KOPT-K1 (cell line): ENCODE measurements around the gene KLC3.

ENCODE experiments used
- H3K27ac ChIP-seq: fragments of 200-600 bp; sonication (generic); 2 replicates; pipeline ENCODE4 v1.5.1; 2016; ENCODE audit warnings: antibody characterized with exemption, mild to moderate bottlenecking, low read depth, low read length; ENCODE audit not compliant: poor library complexity, severe bottlenecking
- H3K36me3 ChIP-seq: fragments of 200-600 bp; sonication (generic); 2 replicates; pipeline ENCODE4 v1.5.1; 2017; ENCODE audit warnings: antibody characterized with exemption, mild to moderate bottlenecking, low read length, moderate library complexity; ENCODE audit not compliant: insufficient read depth
- H3K9me3 ChIP-seq: fragments of 200-600 bp; sonication (generic); 2 replicates; pipeline ENCODE4 v1.5.1; 2017; ENCODE audit warnings: antibody characterized with exemption, low read length, mild to moderate bottlenecking; ENCODE audit not compliant: insufficient read depth, poor library complexity, severe bottlenecking

The KLC3 gene

GRCh38 chr19:45364696-45365095 lies 24.1 kb downstream of the KLC3 start:
- no peaks in the 10 kb centered on the region for H3K9me3 ChIP-seq
- H3K27ac ChIP-seq = no peak overlapping the region
- H3K36me3 ChIP-seq = peaks cover 41% of the 10 kb centered on the region

- no peaks in the 10 kb centered on the region for H3K9me3 ChIP-seq
- no peak overlapping the region for H3K27ac ChIP-seq
- peaks cover 19% of the 10 kb centered on the region; the same call in 1 of the 2 replicates for H3K36me3 ChIP-seq
Measured at GRCh38 chr19:45368127-45368526, 27.6 kb downstream of the KLC3 start.

DNA sequence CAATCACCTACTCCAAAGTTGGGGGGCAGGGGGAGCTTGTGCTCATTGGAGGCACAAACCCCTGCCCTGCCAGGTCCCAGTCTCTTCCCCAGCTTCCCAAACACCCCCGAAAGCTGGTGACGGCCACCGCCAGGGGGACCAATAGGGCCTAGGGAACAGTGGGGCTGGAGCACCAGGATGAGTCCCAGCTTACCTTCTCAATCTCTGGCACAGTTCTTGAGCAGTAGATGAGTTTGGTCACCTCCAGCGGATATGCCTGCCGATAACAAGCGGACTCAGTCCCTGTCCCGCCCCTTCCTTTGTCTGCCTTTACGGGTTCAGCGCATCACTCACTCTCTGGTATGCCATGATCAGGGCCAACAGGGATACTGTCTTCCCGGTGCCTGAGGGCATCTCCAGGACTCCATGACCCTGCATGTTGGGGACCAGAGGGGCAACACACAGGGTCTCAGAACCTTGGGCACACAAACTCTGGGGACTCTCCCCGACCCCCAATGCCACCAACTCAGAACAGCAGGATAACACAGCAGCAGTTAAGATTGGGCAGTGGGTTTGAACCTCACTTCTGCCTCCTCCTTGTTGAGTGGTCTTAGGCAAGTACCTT lies 28.3 kb downstream of the KLC3 start:
- peaks cover 12% of the 10 kb centered on the region; the same call in 1 of the 2 replicates for H3K36me3 ChIP-seq
- H3K27ac ChIP-seq = no peak overlapping the region
- H3K9me3 ChIP-seq = no peaks in the 10 kb centered on the region

GRCh38 chr19:45370410-45371204 lies 30.1 kb downstream of the KLC3 start, which contains the start of gene ERCC2:
Gene ERCC2 (minus strand): TSS chr19:45370573. CDS start chr19:45370540, 33 bp downstream.
- Histone ChIP-seq H3K9me3 (no peaks in the 10 kb centered on the region), H3K27ac (peak within 1 kb of the TSS; percentile 56), H3K36me3 (no peaks in the 10 kb centered on the region; the same call in 1 of the 2 replicates)

DNA sequence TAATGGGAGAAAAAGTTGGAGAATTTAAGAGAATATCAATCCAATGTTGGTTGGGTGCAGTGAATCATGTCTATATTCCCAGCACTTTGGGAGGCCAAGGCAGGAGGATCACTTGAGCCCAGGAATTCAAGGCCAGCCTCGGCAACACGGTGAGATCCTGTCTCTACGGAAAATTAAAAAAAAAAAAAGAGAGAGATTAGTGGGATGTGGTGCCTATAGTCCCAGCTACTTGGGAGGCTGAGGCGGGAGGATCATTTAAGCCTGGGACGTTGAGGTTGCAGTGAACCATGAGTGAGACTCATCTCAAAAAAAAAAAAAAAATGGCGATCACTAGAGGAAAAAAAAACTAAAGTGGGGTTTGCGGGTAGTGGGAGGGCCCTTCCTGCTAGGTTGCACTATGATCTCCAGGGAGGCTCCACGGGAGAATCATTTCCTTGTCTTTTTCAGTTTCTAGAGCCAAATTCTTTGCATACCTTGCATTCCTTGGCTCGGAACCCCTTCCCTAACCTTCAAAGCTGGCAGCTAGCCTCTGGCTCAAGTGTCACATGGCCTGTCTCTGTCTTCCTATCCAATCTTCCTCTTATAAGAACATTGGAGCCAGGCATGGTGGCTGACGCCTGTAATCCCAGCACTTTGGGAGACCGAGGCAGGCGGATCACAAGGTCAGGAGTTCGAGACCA lies 35.6 kb downstream of the KLC3 start:
- Histone ChIP-seq H3K9me3 (no peaks in the 10 kb centered on the region), H3K36me3 (no peaks in the 10 kb centered on the region), H3K27ac (no peak overlapping the region)

DNA sequence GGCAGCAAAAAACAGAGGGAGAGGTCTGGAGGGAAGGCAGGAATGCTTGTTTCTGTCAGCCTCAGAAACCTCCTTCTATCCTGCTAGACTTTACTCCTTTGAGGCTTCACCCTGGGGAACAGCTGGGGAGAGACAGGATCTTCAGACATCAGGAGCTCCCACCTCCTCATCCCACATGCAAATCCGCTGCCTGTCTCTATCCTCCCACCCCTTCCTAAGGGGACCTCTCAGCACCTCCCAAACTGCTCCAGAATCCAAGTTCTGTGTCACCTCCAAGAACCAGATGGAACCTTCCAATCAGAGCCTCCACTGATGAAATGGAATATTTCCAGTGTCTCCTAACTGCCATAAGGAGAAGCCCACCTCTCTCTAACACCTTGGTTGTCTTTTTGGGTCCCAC lies 39.6 kb downstream of the KLC3 start:
- Histone ChIP-seq H3K9me3 (no peaks in the 10 kb centered on the region), H3K27ac (no peak overlapping the region), H3K36me3 (no peaks in the 10 kb centered on the region)

DNA sequence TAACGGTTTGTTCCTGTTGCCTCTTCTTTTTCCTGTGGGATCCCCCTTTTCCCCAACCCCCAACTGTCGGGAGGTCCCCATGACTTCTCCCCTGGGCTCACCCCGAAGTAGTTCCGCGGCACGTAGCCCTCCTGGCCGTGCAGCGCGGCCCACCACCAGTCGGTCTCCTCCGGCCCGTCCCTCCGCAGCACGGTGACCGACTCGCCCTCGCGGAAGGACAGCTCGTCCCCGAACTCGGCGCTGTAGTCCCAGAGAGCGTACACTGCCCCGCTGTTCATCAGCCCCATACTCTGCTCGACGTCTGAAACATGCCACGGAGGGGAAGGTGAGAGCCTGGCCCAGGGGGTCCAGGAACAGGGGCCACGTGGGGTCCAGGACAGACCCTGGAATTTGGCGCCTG lies 41.9 kb downstream of the KLC3 start:
- Histone ChIP-seq H3K36me3 (no peaks in the 10 kb centered on the region), H3K9me3 (no peaks in the 10 kb centered on the region), H3K27ac (no peak overlapping the region)

DNA sequence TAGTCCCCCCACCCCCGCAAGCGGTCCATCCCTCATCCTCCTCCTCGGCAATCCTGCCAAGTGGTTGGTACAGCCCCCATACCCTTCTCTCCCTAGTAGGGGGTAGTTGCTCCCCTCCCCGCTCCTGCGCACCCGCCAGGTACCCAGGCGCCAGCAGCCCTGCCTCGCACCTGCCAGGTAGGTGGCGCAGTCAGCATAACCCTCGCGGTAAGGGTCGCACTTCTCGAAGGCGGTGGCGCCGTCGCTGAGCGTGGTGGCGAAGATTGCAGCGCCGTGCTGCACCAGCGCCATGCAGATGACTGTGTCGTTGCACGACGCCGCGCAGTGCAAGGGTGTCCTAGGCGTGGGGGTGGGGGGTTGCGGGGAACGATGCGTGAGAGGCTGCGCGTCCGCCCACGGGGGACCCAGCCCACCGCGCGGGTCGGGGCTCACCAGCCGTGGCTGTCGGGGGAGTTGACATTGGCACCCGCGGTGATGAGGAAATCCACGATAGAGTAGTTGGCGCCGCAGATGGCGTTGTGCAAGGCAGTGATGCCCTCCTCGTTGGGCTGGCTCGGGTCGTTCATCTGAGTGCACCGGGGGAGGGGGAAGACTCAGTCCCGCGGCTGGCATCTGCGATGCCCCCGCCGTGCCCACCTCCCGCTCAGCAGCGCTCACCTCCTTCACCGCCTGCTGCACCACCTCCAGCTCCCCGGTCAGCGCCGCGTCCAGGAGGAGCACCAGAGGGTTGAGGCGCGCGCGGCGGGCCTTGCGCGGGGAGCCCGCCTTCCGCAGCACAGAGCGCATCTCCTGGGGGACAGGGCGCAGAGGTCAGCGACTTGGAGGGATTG lies 45.1 kb downstream of the KLC3 start:
- Histone ChIP-seq H3K36me3 (no peaks in the 10 kb centered on the region), H3K27ac (no peak overlapping the region)

GRCh38 chr19:45391346-45391745 lies 50.8 kb downstream of the KLC3 start:
- H3K27ac ChIP-seq = no peak overlapping the region
- no peaks in the 10 kb centered on the region for H3K9me3 ChIP-seq
- no peaks in the 10 kb centered on the region for H3K36me3 ChIP-seq

More for the DNA sequence above, 45.1 kb downstream of the KLC3 start:
- no peaks in the 10 kb centered on the region for H3K9me3 ChIP-seq

- Histone ChIP-seq H3K9me3 (no peaks in the 10 kb centered on the region), H3K27ac (no peak overlapping the region), H3K36me3 (no peaks in the 10 kb centered on the region)
Measured at GRCh38 chr19:45391871-45392665, 51.5 kb downstream of the KLC3 start.

DNA sequence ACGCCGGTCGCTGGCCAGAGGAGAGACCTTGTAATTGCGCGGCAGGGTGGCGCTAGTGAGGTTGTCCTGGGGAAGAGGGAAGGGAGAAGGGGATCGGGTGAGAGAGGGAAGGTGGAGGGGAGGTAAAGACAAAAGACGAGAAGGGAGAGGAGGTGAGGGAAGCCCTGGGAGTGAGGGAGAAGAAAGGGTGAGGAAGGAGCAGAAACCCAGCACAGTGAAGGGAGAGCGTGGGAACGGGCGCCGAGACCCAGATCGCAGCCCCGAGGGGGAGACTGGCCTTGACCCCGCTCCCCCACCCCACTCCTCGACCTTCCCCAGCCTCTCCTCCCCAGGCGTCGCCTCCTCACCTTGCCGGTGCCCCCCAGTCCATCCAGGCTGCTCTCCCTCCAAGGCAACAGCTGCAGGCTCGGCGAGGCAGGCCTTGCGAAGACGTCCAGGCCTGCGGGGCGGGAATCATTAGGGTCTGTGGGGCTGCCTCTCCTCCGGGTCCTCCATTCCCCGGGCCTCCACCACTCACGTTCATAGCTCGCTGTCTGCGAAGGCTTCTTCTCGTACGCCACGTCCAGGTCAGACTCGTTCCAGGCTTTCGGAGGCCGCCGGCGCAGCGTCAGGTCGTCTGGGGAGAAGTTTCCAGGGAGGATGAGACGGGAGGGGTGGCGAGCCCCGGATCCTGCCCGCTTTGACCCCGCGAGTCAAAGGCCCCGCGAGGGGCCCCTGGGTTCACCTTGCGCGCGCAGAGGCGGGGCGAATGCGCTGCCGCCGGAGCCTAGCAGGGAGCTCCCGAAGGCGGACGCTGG lies 55.5 kb downstream of the KLC3 start:
- Histone ChIP-seq H3K27ac (no peak overlapping the region), H3K9me3 (no peaks in the 10 kb centered on the region), H3K36me3 (no peaks in the 10 kb centered on the region)

DNA sequence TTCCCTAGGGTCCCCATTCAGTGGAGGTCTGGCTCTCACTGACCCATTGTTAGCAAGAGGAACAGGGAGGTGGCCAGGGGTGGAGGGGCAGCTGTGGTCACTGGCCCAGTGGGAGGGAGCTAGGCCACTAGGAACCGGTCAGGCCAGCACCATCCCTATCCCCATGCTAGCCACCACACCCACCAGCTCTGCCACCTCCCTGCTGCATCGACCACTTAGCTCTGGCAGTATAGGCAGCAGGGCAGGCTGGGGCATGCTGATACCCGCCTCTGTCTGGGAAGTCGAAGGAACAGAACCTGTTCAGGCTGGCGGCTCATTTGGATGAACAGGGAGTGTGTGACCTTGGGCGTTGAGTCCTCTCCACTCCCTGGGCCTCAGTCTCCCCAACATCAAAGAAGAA lies 59.6 kb downstream of the KLC3 start:
- H3K9me3 ChIP-seq = no peaks in the 10 kb centered on the region
- no peak overlapping the region for H3K27ac ChIP-seq
- no peaks in the 10 kb centered on the region for H3K36me3 ChIP-seq
